ENCODE measurements around the gene TDRKH. TPM values are rescaled to one million over a fixed set of nuclear protein-coding genes. Genes with fewer than 3 reads are reported as not detected.
"Not testable (repeated sequence)": the region's sequence is repeated elsewhere in the genome, so short reads cannot be mapped to it uniquely, and the experiment has no call there.

Gene TDRKH
- polyA plus RNA-seq, 3 donors = 8.1 to 13.2 (median 8.4) TPM

GRCh38 chr1:151769270-151769669 lies 21.0 kb downstream of the TDRKH start:
- DNase-seq = not testable (repeated sequence)

GRCh38 chr1:151768351-151769066 lies 21.8 kb downstream of the TDRKH start:
- peak; percentile 15 for DNase-seq

GRCh38 chr1:151763990-151764389 lies 26.3 kb downstream of the TDRKH start:
- DNase-seq = no peak

DNA sequence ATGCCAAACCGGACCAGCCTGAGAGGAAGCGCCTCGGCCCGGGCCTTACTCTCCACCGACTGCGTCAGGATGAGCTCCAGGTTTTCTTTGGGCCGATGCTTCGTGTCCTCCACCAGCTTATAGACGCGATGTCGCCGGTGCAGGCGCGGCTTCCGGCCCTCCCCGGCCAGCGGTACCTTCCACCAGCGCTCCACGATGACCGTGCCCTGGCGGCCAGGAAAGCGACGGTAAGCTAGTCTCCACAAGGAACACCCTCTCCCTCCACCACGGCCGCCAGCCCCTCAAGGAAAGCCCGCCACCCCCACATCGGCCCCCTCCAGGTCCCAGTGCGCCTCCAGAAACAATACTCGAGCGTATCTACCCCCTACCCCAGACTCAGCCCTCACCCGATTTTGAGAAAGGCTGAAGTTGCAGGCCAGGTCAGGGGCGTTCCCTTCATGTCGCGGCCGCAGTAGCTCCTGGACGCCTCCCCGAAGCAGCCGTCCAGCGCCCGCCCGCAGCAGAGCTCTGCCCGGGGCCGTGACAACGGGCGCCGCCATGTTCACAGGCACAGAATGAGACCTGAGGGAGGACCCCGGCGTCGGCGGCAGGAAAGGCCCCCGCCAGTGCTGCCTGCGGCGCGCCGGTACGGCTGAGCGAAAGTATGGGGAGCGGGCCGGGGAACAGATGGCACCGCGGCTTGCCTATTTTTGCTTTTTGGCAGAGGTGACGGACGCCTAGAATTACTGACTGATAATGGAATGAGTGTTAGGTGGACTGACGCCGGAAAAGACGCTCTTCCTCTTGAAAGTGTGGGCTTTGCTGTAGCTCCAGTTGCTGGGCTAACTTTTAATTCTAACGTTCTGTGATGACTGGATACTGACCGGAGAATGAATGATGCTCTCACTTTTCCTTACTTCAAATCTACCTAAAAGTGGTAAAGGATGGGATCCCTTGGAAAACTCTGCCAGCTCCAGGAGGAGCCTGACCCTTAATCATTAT lies 27.1 kb downstream of the TDRKH start, which contains the start of gene MRPL9:
Gene MRPL9 (minus strand): TSS at position 556 of the 981 bp plus-strand sequence. CDS start 17 bp downstream, at position 539.
- DNase-seq = peak; percentile 84

DNA sequence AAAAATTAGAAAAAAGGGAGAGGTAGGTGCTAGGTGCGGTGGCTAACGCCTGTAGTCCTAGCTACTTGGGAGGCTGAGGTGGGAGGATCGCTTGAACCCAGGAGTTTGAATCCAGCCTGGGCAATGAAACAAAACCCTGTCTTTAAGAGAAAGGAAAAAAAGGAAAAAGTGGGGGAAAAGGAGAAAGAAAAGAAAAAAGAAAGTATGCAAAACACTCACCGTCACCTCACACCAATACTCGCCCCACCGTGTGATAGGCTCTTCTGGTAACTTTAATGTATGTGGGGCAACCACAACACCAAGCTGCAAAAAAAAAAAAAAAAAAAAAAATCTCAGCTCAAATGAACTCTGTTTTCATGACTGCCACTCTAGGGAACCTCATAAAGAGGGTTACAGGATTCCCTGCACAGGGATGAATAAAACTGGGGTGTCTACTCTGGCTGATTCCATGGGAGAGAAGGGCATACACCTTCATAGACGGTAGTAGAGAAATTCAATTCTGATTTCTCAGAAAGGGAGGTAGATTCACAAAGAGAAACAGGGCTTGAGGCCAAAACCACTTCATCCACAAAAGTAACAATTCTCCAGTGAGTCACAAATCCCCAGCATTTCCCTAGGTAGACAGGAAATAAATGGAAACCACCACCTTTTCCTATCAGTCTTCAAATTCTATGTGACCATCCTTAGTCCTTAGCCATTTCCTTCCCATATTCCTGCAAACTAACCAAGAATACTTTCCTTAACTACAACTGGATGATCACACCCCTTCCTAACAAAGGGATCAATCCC lies 29.5 kb downstream of the TDRKH start:
- DNase-seq = no peak

DNA sequence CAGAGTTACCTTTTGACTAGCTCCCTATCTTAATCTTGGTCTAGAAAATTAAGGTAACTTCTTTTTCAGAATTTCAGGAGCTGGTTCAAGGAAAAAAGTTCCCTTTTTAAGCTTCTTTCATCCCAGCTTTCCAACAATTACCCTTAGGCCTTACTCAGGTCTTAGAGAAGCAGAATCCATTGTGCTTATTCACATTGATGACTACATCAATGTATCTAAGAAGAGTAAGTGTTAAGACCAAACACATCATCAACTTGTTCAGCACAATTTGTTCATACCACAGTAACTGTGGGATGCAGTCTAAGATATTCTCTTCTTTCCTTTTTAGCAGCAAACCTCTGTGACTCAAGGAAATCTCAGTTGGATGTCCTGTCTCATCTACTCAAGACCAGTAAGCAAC lies 31.1 kb downstream of the TDRKH start:
- no peak for DNase-seq

DNA sequence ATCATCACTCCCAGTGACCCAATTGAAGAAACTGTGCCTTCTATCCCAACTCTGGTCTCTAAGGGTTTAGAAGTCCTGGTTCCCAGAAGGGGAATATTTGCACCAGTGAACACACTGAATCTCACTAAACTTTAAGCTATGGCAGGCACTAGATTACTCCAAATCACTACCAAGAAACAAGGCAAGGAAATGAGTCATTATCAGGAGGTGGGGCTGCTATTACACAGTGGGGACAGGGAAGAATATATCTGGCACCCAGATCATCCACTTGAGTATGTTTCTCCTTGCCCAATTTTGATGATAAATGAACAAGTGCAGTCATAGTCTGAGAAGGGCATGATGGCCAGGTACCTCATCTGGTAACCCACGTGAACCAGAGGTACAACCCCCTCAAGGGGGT lies 34.0 kb downstream of the TDRKH start:
- DNase-seq = no peak

DNA sequence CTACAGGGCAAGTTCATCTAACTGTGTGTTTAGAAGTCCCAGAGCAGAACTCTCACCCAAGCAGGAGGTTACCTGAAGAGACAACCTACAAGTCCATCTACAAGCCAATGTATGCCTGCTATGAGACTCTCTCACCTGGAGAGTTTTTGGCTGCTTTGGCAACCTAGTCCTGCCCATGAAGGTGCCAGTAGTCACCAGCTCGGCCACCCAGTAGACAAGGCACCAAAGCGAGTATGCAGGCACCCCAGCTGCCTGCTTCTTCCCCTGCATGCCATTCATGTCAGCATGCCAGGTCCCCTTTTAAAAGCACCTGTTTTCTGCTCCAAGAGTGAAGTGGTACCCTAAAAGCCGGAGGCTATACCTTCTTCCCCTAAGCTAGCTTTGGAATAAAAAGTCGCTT lies 48.8 kb downstream of the TDRKH start:
- no peak for DNase-seq

DNA sequence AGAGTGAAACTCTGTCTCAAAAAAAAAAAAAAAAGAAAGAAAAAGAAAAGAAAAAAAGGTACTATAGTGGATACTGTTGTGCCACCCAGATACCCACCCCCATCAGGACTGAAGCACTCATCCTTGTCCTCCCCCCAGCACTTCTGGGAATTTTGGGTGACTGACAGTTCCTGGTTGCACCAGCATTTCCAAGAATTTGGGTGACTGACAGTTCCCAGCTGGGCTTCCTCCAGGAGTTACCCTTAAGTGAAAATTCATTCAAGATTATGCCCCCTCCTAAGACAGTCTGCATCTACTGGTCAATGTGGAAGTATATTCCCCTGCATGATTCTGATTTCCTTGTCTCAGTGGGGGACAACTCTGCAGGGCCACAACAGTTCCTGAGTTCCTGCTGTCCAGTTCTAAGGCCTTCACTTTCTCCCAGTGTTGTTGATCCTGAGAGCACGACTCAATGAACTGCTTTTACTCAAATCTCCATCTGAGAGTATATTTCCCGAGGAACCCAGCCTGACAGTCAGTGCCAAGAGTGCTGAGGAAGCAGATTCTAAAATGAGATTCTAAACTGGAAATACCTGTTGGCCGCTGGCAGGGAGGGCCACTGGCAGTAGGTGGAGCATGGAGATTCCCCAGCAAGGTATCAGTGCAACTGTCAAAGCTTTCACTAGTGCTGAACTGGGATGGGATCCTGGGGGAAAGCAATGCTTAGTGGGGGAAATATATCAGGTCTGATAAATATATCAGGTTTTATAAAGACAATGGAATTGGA lies 50.5 kb downstream of the TDRKH start:
- DNase-seq = no peak

DNA sequence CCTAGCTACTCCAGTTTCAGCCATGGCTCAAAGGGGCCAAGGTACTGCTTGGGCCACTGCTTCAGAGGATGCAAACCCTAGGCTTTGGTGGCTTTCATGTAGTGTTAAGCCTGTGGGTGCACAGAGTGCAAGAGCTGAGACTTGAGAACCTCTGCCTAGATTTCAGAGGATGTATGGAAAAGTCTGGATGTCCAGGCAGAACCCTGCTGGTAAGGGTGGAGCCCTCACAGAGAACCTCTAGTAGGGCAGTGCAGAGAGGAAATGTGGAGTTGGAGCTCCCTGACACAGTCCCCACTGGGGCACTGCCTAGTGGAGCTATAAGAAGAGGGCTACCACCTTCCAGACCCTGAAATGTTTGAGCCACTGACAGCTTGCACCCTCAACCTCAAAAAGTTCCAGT lies 52.8 kb downstream of the TDRKH start:
- DNase-seq = no peak

DNA sequence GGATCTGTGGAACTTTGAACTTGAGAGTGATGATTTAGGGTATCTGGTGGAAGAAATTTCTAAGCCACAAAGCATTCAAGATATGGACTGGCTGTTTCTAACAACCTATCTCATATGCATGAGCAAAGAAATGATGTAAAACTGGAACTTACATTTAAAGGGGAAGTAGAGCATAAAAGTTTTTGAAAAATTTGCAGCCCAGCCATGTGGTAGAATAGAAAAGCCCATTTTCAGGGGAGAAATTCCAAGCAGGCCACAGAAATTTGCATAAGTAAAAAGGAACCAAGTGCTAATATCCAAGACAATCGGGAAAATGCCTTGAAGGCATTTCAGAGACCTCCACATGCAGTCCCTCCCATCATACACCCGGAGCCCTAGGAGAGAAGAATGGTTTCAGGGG lies 53.3 kb downstream of the TDRKH start:
- DNase-seq = no peak

DNA sequence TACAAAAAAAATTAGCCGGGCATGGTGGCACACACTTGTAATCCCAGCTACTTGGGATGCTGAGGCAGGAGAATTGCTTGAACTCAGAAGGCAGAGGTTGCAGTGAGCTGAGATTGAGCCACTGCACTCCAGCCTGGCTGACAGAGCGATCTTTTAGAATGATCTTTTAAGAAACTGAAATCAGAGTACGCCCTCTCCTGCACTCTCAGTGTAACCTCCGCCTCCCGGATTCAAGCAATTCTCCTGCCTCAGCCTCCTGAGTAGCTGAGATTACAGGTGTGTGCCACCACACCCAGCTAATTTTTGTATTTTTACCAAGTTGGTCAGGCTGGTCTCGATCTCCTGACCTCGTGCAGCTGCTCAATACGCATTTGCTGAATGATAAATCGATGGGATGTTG lies 56.3 kb downstream of the TDRKH start:
- not testable (repeated sequence) for DNase-seq

DNA sequence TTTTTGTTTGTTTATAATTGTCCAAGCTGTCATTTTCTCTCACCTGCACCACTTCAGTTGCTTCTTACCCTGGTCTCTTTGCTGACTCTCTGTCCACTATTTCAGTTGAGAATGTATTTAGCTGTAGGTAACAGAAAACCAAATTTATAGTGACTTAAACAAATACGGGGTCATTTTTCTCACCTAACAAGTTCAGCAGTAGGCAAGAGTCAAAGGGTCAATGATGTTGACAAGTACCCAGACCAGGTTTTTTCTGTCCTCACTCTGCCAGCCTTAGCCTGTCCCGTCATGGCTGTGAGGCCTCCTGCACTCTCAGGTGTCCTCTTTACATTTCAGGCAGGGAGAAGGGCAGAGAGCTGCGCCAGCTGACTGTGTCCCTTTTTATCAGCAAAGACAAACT lies 57.2 kb downstream of the TDRKH start:
- no peak for DNase-seq

DNA sequence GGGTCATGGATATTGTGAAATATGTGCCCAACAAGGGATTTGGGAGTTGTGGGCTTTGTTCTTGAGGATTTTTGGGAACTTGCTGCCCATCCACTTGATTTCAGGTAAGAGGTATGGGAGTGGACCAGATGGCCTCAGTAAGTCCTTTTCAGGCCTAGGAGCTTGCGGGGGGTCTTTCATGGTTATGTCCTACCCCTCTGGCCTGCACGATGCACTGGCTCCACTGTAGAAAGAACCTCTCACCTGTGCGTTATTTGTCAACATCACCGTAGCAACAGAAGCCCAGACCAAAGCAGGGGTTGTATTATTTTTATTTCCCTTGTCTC lies 60.4 kb downstream of the TDRKH start:
- DNase-seq = no peak

GRCh38 chr1:151729157-151729965 lies 60.9 kb downstream of the TDRKH start:
- no peak for DNase-seq

DNA sequence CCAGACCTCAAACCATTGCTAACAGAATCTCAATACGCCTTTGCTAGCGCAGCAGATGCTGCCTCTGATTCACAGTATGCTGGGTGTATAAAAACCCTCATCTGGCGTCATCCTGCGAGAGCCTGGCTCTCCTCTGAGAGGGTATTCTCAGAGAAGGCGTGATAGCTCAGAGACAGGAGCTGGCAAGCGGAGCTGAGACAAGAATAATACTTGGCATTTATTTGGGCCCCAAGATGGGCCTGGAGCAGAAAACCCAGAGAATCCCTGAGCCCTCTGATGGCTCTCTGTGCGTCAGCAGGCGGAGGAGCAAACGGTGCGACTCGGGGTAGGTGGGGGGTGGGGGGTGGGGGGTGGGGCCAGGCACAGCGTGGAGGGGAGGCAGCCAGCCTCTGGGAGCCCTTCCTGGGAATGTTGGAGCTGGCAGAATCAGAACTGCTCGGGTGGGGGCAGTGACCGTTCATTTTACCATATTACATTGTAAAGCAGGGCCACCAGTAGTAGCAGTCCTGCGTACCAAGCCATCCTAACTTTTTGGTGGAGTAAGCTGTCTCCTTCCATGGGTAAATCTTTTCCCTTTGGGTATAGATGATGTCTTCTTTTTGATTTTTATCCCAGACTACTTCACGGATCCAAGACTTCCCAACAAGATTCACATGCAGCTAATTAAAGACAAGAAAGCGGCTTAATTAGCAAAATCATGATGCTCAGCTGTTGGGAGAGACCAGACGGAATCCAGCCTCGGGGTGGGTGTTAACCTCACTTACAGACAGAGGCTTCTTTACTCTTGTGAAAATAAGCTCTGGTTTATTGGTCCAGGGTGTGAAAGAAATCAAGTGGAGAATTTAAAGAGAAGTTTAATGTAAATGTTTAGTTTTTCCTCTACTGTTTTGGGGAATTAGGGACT lies 61.9 kb downstream of the TDRKH start:
- no peak for DNase-seq

DNA sequence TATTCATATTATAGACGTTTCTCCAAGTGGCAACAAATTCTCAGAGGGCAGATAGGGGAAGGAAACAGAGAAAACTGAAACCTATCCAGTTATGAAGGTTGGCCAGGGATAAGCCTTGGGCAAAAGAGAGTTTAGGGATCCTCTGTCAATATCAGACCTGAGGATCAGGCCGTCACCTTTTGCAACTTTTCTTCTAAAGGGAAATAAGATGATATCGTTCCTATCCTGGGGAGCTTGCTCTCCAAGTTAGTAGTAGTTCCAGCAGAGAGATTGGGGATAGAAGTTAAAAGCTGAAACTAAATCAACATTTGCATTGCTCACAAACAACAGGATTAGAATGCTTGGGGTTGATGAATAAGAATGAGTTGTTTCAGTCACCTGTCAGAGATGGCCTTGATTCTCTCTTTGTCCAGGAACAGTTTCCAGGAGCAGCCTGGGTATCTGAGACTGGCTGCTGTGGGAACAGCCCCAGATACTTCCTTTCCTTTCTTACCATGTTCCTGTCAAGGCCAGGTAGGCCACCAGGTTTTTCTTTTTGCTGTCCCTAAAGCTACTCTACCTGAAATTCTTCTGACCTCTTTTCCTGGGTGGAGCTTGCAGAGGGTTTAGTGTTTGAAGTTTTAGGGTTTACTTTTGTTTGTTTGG lies 66.5 kb downstream of the TDRKH start:
- no peak for DNase-seq
